HL-60/S4 treated with phorbol 12-myristate 13-acetate at 8.2 ng/mL for 4 days and 3 days (cell line): ENCODE results near the gene MLEC.
"Not testable (repeated sequence)": the region's sequence is repeated elsewhere in the genome, so short reads cannot be mapped to it uniquely, and the experiment has no call there.

Experiments used
- in situ Hi-C: fragments of 300-500 bp; cut with MboI; formaldehyde crosslinking; loops from 2 replicates; pipeline ENCODE4 v1.15.0; 2022; ENCODE audit warnings: low sequenced_read_pairs

Gene MLEC

DNA sequence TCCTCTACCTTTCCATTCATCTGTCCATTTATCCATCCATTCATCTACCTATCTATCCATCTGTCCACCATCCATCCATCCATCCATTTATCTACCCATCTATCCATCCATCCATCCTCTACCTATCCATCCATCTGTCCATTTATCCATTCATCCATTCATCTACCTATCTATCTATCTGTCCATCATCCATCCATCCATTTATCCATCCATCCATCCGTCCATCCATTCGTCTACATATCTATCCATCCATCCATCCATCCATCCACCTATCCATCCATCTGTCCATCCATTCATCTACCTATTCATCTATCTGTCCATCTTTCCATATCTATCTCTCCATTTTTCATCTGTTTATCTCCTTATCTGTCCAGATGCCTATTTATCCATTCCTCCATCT lies 25.5 kb upstream of the MLEC start:
- in situ Hi-C loops: no loop called here

DNA sequence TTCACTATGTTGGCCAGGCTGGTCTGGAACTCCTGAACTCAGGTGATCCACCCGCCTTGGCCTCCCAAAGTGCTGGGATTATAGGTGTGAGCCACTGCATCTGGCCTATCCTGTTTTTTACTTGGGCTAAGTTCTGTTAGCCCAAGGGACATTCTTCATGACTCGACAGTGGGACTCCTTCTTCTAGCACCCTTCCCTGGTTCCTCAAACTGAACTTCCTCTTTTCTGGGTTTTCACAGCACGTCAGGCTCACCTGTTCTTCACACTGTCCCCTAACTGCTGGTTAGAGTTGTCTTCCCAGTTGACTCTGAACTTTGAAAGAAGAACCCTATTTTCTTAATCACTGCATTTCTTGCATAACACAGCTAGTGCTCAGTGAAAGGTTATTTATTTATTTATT lies 24.1 kb upstream of the MLEC start:
- in situ Hi-C loops: no loop called here

DNA sequence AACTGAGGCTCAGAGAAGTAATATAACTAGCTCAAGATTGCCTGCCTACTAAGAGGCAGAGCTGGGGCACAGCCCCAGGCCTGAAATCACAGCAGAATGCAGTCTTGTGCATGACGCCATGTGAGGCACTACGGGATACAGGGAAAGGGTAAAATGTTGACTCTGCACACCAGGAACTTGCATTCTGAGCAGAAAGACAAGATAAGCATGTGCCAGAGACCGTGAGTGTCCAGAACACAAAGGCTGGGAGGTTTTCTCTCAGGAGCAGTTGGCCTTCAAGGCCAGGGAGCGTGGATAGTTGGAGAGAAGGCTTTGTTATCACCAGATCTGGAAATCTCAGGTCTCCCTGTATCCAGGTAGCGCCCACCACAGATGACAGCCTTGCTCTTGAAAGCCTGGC lies 23.2 kb upstream of the MLEC start:
- in situ Hi-C loops: no loop called here

DNA sequence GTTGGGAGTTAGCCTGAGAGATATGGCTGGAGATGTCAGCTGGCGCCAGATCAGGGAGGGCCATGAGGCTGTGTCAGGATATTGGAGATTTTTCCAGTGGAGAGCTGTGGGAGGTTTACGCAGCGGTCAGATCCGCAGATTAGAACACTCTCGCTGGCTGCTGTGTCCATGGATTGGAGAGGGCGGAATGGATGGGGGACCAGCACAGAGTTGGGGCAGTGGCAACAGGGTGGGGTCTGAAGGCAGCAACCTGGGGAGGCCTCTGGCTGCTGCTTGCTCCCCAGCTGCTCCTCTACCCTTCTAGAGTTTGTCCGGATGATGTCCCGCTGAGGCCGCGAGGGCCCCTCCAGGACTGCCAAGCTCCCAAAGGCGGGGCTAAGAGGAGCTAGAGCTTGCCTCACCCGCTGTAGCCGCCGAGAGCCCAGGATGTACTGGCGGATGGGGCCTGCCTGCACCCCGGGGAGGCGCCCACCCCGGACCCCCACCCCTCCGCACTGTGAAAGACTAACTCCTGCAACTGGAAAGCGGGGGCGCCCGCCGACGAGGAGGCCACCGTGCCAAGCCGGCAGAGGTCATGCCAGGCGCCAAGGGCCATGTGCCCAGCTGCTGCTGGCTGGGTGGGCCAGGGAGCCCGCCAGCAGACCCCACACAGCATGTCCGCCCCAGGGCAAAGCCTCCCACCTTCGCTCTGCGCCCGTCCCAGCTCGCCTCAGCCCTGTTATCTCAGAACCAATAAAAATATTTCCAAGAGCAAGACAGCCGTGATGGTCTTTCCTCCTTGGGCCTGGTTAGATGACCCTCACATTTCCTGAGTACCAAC lies 20.2 kb upstream of the MLEC start:
- in situ Hi-C loops: no loop called here

DNA sequence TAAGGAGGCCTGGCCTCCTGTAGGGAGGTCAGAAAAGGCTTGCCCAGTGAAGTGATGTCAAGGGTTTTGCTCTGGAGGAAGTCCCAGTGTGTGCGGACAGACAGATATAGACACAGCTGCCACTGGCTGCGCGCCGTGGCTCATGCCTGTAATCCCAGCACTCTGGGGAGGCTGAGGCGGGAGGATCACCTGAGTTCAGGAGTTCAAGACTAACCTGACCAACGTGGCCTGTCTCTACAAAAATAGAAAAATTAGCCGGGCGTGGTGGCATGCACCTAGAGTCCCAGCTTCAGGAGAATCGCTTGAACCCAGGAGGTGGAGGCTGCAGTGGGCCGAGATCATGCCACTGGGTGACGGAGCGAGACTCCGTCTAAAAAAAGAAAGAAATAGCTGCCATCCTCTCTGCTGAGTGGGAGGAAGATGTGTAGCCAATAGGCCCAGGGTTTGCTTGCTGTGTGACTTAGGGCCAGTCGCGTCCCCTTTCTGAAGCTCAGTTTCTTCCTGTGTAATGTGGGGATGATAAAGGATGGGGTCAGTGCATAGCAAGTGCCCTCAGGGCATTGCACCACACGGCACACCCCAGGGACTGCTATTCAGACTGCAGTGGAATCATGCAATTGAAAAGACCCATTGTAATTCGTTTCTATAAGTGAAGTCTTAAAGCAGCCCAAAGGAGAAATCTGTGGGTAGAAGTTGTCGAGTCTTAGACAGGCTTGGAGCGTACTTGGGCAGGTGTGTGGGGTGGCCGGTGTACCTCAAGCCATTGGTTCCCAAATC lies 18.7 kb upstream of the MLEC start:
- in situ Hi-C loops: no loop called here

DNA sequence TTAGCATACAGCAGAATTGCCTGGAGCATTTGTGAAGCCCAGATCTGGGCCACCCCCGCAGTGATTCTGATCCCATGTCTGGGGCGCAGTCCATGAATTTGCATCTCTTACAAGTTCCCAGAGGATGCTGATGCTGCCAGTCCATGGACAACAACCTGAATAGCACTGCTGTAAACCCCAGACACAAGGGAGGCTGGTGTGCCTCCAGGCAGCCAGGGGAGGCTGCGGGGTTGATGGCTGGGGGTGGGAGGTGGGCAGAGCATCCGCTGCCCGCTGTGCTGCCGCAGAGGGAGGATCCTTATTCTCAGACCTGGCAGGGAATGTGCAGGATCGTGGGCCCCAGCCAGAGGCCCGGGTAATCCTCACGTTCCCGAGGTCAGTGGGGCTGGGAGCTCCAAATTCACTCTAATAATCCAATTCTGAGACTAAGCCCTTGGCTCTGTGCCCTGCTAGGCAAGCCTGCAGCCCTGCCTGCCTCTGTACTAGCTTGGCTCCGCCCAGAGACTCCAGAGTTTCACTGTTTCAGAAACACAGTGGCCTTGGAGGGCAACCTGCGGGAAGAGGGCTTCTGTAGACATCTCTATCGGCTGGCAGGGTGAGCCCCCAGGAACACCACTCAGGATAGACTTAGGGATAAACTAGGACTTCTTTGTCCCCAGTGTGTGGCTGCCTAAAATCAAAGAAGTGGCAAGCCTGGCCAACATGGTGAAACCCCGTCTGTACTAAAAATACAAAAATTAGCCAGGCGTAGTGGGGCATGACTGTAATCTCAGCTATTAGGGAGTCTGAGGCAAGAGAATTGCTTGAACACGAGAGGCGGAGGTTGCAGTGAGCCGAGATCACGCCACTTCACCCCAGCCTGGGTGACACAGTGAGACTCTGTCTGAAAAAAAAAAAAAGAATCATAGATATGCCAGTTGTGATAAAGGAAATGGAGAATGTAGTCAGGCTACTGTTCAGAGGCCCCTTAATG lies 17.8 kb upstream of the MLEC start:
- in situ Hi-C loops: no loop called here

DNA sequence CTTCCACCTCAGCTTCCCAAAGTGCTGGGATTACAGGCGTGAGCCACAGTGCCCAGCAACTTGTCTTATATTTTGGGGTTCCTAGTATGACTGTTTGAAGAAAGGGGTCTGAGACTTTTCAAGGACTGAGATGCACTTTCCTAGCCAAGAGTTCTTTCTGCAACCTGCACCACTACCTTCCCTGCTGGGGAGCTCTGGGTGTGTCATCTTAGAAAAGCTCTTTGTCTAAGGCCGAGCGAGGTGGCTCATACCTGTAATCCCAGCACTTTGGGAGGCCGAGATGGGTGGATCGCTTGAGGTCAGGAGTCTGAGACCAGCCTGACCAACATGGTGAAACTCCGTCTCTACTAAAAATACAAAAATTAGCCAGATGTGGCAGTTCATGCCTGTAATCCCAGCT lies 16.7 kb upstream of the MLEC start:
- in situ Hi-C loops: not testable (repeated sequence)

DNA sequence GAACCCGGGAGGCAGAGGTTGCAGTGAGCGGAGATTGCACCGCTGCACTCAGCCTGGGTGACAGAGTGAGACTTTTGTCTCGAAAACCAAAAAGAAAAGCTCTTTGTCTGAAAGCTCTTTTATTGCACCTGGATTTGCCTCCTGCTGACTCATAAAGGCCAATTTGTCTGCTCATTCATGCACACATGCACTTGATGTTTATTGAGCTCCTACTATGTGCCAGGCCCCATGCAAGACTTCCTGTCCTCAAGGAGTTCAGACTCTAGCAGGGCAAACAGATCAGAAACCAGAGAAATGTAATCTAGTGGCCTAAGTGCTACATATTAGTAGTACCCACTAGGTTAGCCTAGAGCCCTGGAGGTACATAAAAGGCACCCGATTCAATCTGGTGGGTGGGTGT lies 16.3 kb upstream of the MLEC start:
- in situ Hi-C loops: no loop called here

DNA sequence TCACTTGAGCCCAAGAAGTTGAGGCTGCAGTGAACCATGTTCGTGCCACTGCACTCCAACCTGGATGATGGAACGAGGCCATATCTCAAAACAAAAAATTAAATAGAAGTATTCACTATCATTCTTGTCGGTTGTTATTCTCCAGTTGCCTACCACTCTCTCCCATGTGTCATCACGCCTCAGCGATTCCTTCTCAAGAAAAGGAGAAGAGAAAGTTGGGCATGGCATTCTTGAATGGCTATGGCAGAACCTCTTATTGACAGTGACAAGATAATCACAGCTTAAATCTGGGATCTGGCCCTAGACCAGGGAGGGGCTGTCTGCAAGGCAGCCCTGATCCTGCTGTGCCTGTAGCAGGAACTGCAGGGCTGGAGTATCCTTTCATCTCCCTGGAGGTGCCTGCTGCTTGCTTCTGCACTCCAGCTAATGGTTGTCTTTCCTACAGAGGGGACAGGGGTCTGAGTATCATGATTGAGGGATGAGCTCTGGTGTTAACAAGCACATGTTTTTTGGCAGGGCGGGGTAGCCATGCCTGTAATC lies 12.8 kb upstream of the MLEC start:
- in situ Hi-C loops: no loop called here

DNA sequence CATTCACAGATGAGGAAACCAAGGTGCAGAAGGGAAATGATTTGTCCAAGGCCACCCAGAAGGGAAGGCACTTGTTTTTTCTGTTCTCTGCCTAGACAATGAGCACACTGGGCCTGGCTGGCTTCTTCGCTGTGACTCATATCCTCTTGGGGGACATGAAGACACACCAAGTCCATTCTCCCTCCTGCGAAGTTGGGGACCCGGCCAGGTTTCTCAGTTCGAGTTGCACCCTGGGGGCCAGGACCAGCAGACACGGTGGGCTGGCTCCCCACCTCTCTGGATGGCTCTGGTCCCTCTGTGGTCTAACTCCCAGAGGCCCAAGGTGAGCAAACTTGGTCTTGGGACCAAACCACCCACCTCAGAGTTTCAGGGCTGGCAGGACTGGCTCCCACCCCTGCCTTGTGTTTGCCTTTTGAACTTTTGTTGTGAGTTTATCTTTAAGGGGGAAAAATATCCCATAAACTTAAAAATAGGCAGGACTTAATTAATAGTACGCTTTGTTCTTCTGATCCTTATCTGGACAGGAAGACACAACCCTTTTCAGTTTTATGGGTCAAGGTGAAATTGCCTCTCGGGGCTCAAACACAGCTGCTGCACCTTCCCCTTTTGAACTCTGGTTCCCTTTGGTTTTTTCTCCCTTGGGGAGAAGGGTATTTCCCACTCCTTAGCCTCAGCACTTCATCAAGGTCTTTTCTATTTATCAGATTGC lies 9.0 kb upstream of the MLEC start:
- in situ Hi-C loops: no loop called here

DNA sequence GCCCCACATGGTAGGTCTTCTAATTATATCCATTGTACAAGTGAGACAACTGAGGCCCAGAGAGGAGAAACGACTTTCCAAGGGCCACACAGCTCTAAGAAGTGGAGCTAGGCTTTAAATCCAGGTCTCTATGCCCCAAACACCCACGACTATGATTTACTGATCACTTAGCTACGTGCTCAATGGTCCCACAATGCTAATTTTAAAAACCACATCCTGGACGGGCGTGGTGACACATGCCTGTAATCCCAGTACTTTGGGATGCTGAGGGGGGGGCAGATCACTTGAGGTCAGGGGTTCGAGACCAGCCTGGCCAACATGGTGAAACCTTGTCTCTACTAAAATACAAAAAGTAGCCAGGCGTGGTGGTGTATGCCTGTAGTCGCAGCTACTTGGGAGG lies 8.4 kb upstream of the MLEC start:
- in situ Hi-C loops: no loop called here

DNA sequence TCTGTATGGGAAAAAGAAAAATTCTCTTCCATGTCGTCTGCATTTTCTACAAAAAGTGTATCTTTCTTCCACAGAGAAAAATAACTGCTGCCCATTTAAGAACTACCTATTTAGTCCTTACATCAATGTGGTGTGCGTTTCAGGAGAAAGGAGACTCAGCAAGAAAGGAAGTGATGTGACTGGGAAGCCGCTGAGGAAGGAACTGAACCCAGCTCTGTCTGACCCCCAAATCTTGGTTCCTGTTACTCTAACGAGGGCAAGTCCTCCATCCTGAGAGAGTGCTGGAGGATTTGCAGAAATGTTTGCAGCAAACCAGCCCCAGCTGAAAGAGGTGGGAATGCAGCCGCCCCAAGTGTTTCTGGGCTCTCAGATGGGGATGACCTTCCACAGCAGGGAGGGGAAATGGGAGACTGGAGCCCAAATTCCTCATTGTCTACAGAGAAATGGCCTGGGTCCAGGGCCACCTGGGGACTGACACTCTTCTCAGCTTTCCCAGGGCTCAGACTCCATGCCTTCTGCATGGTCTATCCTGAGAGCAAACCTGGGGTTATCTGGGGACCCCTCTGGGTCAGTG lies 6.7 kb upstream of the MLEC start:
- in situ Hi-C loops: no loop called here

DNA sequence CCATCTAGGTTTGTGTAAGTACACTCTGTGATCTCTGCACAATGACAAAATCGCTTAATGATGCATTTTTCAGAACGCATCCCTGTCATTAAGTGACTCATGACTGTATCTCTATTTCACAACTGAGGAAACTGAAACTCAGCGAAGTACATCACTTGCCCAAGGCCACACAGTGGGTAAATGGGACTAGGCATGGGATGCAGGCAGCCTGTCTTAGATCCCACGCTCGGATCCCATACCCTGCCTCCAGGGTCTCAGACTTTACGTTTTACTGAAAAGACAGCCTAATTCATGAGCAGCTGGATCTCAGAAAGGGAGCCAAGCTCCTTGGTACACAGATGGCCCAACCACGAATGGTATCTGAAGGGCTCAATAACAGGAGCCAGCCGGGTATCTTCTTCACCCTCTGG lies 2.4 kb upstream of the MLEC start:
- in situ Hi-C loops: no loop called here

DNA sequence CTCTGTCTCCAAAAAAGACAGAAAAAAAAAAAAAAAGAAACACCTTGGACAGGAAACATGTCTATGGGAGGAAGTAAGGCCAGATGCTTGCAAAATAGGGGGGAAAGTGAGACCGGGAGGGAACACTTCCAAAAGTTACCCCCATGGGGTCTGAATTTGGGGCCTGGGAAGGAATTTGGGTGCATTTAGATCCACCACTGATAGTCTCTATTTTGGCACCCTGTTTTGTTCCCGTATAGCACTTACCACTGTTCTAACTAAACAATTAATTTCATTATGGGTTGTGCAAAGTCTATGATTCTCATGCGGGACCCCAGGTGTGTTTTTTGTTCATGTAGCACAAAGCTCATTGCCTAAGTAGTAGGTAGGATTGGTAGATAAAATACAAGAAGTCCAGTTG lies 1.4 kb upstream of the MLEC start:
- in situ Hi-C loops: no loop called here

DNA sequence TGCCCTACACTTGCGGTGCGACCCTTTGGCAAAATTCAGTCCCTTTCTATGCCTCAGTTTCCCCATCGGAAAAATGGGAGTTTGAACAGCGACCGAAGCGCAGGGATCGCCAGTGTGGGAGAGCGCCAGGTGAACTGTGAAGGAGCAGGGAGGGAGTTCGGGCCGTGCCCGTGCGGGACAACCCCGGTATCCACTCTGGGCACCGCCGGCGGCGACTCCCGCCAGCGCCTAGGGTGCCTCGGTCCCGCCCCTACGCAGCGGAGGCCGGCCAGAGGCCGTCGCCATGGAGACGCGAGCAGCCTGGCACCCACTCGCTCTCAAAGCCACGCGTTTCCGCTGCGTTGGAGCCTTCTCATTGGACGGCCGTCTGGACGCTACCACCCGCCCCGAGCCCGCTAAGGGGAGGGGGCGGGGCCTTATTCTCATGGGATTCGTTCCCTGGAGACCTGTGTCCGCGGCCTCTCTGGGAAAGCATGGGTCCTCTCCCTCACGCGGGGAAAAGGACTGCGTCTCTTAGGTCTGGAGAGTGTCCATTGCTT lies 729 bp upstream of the MLEC start:
- in situ Hi-C loops: no loop called here

DNA sequence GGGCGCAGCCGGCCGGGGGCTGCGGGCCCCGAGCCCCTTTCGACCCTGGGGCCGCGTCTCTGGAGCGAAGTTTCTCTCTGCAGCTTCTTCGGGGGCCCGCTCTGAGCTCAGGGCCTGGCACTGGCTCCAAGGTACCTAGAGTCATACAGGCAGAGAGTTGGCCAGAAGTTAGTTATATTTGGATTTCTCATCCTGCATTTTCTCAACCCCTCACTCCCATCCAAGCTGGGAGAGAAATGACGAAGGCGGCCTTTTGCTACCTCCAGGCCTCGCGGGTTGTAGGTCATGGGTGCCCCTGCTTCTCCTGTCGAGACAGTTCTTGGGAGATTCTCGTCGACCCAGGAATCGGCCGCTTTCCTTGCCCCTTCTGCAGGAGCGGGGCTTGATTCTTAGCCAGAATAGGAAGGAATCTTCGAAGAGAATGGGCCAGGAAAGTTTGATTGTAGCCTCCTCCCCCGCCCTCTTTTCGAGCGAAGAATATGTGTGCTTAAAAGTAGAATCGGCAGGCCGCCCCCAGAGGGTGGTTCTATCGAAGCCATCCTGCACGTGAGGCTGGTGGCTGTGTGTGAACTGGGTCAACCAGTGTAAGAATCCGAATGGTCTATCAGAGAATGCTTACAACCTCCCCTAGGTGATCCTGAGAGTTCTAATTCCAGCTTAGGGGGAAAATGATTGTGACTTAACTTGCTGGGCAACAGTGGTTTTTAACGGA lies 785 bp downstream of the MLEC start:
- in situ Hi-C loops: no loop called here

DNA sequence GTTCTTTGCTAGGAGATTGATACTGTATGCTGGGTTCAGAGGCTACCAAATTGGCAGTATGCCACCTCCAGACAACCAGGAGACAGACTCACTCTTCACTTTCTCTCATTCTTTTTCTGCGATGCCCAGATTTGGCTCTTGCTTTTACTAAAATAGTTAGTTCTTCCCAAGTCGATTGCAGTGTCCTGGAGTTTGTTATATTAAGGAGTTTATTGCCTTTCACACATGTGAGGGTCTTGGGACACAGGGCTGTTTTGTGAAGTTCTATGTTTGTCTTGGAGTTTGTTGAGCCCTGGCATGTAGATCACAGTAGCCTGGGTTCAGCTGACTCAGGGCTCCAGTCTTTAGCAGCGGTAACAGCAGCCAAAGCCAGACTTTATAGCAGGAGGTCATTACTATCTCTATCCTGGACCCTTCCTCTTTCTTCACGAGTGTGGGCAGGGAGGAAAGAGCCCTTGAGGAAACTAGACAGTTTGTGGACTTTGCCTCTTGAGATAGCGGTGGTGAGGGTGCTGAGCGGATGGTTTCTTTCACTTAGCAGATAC lies 1.6 kb downstream of the MLEC start:
- in situ Hi-C loops: no loop called here

DNA sequence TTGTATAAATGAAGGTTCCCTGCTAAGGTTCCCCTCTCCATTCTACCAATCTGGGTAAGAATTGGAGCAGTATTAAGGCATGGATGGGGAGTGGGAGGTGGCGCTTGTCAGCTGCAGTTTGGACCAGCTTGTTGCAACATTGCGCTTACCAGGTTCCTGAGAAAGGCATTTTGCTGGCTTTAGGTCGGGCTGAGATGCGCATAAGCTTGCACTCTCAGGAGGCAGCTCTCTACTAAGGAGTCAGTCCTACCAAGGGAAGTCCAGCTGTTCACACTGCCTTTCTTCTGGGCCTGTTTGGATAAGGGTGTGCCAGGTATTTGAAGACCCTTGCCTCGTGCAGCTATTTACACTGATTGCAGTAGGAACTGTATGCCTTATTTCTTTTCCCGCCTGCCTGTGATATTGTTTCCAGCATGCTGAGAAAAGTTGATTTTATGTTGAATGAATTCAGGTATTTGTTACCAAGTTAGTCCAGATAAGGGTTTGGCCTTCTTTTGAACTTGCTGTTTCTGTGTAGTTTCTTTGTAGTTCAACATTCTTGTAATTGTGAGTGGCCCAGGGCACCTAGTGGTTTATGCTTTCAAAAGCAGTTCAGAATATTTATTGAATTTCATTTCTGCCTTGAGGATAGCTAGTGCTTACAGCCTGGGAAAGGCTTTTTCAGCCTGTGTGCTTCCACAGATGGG lies 2.6 kb downstream of the MLEC start:
- in situ Hi-C loops: no loop called here
